ENCODE measurements around the gene KIF4B. TPM values are rescaled to one million over a fixed set of nuclear protein-coding genes. Genes with fewer than 3 reads are reported as not detected.
"Not testable (repeated sequence)": the region's sequence is repeated elsewhere in the genome, so short reads cannot be mapped to it uniquely, and the experiment has no call there.

KIF4B gene
- total and polyA plus RNA-seq, 12 donors, result 0.06 to 0.09 TPM; not detected in 10

GRCh38 chr5:154972476-154973080 is 41.0 kb upstream of the KIF4B start:
- Histone ChIP-seq H3K4me3 (no peak overlapping the region), H3K9me3 (replicated peaks in 1 of 3) (no peaks in the 10 kb centered on the region), H3K27me3 (no peaks in the 10 kb centered on the region), H3K36me3 (replicated peaks in 1 of 2) (peaks cover 0 to 11% of the 10 kb centered on the region in 2 donors), H3K27ac (no peak overlapping the region), H3K4me1 (replicated peaks in 1 of 2) (no peaks in the 10 kb centered on the region)
- WGBS, 4 donors, result 51 to 61% (median 53%) methylated on average over 2 of the region's 2 CpGs
- intact Hi-C loops (cut with DNase I), result no loop called here
- peak; percentile 31 to 64 (median 43) for DNase-seq
- no peak for TF ChIP-seq POLR2A (IDR thresholded peaks at IDR 0.05)
- TF ChIP-seq CTCF (IDR thresholded peaks at IDR 0.05), result peak; percentile 39 to 60 (median 51)

- H3K4me1 ChIP-seq (replicated peaks in 1 of 2); H3K9me3 ChIP-seq (replicated peaks in 1 of 3); H3K4me3 ChIP-seq; DNase-seq; intact Hi-C loops (cut with DNase I); H3K27me3 ChIP-seq; H3K27ac ChIP-seq; H3K36me3 ChIP-seq (replicated peaks in 1 of 2): not testable (repeated sequence)
- WGBS, 4 donors, result 91 to 97% (median 95%) methylated on average over 9 of the region's 9 CpGs
These were observed 37.5 kb upstream of the KIF4B start for GRCh38 chr5:154976082-154976481.

GRCh38 chr5:154977409-154977808 is 36.1 kb upstream of the KIF4B start:
- DNase-seq, result no peak
- no peaks in the 10 kb centered on the region for H3K9me3 ChIP-seq (replicated peaks in 1 of 3)
- H3K27ac ChIP-seq, result no peak overlapping the region
- intact Hi-C loops (cut with DNase I), result no loop called here
- WGBS, 4 donors, result 71 to 73% (median 72%) methylated on average over 1 of the region's 1 CpG
- H3K27me3 ChIP-seq, result no peaks in the 10 kb centered on the region
- H3K36me3 ChIP-seq (replicated peaks in 1 of 2), result no peaks in the 10 kb centered on the region
- TF ChIP-seq POLR2A (IDR thresholded peaks at IDR 0.05), result no peak
- TF ChIP-seq CTCF (IDR thresholded peaks at IDR 0.05), result no peak
- H3K4me3 ChIP-seq, result no peak overlapping the region
- no peaks in the 10 kb centered on the region for H3K4me1 ChIP-seq (replicated peaks in 1 of 2)

- H3K4me1 ChIP-seq (replicated peaks in 1 of 2); H3K27ac ChIP-seq; DNase-seq; H3K4me3 ChIP-seq; intact Hi-C loops (cut with DNase I); H3K36me3 ChIP-seq (replicated peaks in 1 of 2); H3K27me3 ChIP-seq; H3K9me3 ChIP-seq (replicated peaks in 1 of 3): not testable (repeated sequence)
- 78 to 95% (median 91%) methylated on average over 2 of the region's 2 CpGs for WGBS, 4 donors
These were observed 35.3 kb upstream of the KIF4B start for GRCh38 chr5:154978294-154978693.

- no peak overlapping the region for H3K27ac ChIP-seq
- no peaks in the 10 kb centered on the region for H3K36me3 ChIP-seq (replicated peaks in 1 of 2)
- 56 to 65% (median 61%) methylated on average over 8 of the region's 8 CpGs for WGBS, 4 donors
- DNase-seq, result no peak
- no peaks in the 10 kb centered on the region for H3K4me1 ChIP-seq (replicated peaks in 1 of 2)
- H3K27me3 ChIP-seq, result no peaks in the 10 kb centered on the region
- intact Hi-C loops (cut with DNase I), result no loop called here
- H3K9me3 ChIP-seq (replicated peaks in 1 of 3), result no peaks in the 10 kb centered on the region
- H3K4me3 ChIP-seq, result no peak overlapping the region
- TF ChIP-seq POLR2A (IDR thresholded peaks at IDR 0.05) (no peak), CTCF (IDR thresholded peaks at IDR 0.05) (no peak)
These were observed 28.5 kb upstream of the KIF4B start for GRCh38 chr5:154984946-154985516.

Measured in adrenal gland (tissue), 12 donors.